ENCODE results near the gene MCEMP1.

The MCEMP1 gene

GRCh38 chr19:7636691-7637373 is 40.1 kb upstream of the MCEMP1 start, which contains the start of gene STXBP2:
TSS of gene STXBP2 (plus strand) at chr19:7637110. CDS start at chr19:7637150, 40 bp downstream.
- Histone ChIP-seq H2AFZ (ENCODE audit: low read depth, low read length, severe bottlenecking) (peak within 1 kb of the TSS; percentile 71), H3K27ac (ENCODE audit: low read depth, low read length) (peak within 1 kb of the TSS; percentile 37)

DNA sequence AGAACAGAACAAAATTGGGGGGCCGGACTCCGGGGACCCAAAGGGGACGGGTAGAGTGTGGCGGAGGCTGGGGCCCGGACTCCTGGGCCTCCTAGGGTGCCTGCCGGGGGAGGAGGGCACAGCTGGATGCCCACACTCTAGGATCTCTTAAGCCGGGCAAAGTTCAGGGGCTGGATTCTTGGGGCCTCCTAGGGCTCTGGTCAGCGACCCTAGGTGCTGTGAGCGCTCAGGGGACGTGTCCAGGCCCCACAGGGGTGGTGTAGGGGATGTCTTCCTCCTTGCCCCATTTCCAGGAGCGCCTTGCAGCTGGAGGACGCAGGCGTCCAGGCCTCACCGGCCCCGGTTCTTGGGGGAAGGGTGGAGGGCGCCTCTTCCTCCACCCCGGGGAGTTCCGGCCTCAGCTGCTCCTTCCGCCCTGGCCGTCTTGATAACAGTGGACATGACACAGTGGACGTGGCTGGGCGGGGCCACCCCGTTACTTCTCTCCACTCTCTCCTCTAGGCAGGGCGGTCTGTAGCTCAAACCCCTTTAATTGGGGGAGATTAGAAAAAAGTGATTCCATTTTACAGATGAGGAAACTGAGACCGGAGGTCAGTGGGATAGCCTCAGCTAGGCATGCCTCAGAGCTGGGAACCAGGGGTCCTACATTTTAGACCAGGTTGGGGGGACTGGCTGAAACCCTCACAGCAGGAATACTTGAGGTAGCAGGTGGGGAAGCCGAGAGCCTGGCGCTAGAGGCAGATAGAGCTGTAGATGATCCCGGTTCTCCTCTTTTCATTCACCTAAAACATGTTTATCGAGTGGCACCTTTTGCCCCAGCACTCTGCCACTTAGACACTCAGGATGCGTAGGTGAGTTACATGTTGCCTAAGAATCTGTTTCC is 39.3 kb upstream of the MCEMP1 start:
- H2AFZ ChIP-seq (ENCODE audit: low read depth, low read length, severe bottlenecking), result peak overlapping the region; percentile 71
- H3K4me2 ChIP-seq (ENCODE audit: low read depth, low read length, poor library complexity, severe bottlenecking), result peak overlapping the region; percentile 80
- no peaks in the 10 kb centered on the region for H4K20me1 ChIP-seq (ENCODE audit: low read depth, low read length)
- no peaks in the 10 kb centered on the region for H3F3A ChIP-seq (ENCODE audit: insufficient read depth)
- no peaks in the 10 kb centered on the region for H3K27me3 ChIP-seq (ENCODE audit: low read length)
- H3K9ac ChIP-seq (ENCODE audit: low read length), result peak overlapping the region; percentile 89
- H3K27ac ChIP-seq (ENCODE audit: low read depth, low read length), result peak overlapping the region; percentile 37
- H3K4me3 ChIP-seq (ENCODE audit: insufficient read depth, low read length, poor library complexity, severe bottlenecking), result peak overlapping the region; percentile 91
- H3K9me2 ChIP-seq (replicated peaks; ENCODE audit: insufficient read depth, low read length), result no peaks in the 10 kb centered on the region
- H3K36me3 ChIP-seq (ENCODE audit: low read length), result no peaks in the 10 kb centered on the region
- TF ChIP-seq, protein P1, sequence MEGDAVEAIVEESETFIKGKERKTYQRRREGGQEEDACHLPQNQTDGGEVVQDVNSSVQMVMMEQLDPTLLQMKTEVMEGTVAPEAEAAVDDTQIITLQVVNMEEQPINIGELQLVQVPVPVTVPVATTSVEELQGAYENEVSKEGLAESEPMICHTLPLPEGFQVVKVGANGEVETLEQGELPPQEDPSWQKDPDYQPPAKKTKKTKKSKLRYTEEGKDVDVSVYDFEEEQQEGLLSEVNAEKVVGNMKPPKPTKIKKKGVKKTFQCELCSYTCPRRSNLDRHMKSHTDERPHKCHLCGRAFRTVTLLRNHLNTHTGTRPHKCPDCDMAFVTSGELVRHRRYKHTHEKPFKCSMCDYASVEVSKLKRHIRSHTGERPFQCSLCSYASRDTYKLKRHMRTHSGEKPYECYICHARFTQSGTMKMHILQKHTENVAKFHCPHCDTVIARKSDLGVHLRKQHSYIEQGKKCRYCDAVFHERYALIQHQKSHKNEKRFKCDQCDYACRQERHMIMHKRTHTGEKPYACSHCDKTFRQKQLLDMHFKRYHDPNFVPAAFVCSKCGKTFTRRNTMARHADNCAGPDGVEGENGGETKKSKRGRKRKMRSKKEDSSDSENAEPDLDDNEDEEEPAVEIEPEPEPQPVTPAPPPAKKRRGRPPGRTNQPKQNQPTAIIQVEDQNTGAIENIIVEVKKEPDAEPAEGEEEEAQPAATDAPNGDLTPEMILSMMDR (IDR thresholded peaks at IDR 0.05; ENCODE audit: insufficient read depth, low read length, poor library complexity, severe bottlenecking), result no peak
- no peak for TF ChIP-seq EZH2phosphoT487 (conservative IDR thresholded peaks at IDR 0.05; ENCODE audit: low read length)
- H3K79me2 ChIP-seq (ENCODE audit: insufficient read depth, low read length), result 0 out of 2 replicates have a peak, but pooled peaks cover 7% of the 10 kb centered on the region
- no peaks in the 10 kb centered on the region for H3K9me3 ChIP-seq (ENCODE audit: insufficient read depth, low read length)

More at GRCh38 chr19:7636691-7637373, 40.1 kb upstream of the MCEMP1 start, which contains the start of gene STXBP2:
- Histone ChIP-seq H3K36me3 (ENCODE audit: low read length) (no peaks in the 10 kb centered on the region), H3F3A (ENCODE audit: insufficient read depth) (no peaks in the 10 kb centered on the region), H3K27me3 (ENCODE audit: low read length) (no peaks in the 10 kb centered on the region), H3K79me2 (ENCODE audit: insufficient read depth, low read length) (0 out of 2 replicates have a peak, but pooled peaks cover 7% of the 10 kb centered on the region), H3K4me2 (ENCODE audit: low read depth, low read length, poor library complexity, severe bottlenecking) (peak within 1 kb of the TSS; percentile 80), H3K4me3 (ENCODE audit: insufficient read depth, low read length, poor library complexity, severe bottlenecking) (peak within 1 kb of the TSS; percentile 91), H3K9me2 (replicated peaks; ENCODE audit: insufficient read depth, low read length) (no peaks in the 10 kb centered on the region), H3K9ac (ENCODE audit: low read length) (peak within 1 kb of the TSS; percentile 89), H3K9me3 (ENCODE audit: insufficient read depth, low read length) (no peaks in the 10 kb centered on the region), H4K20me1 (ENCODE audit: low read depth, low read length) (no peaks in the 10 kb centered on the region)
- TF ChIP-seq, protein P1 (IDR thresholded peaks at IDR 0.05; ENCODE audit: insufficient read depth, low read length, poor library complexity, severe bottlenecking), result no peak
- TF ChIP-seq EZH2phosphoT487 (conservative IDR thresholded peaks at IDR 0.05; ENCODE audit: low read length), result no peak

DNA sequence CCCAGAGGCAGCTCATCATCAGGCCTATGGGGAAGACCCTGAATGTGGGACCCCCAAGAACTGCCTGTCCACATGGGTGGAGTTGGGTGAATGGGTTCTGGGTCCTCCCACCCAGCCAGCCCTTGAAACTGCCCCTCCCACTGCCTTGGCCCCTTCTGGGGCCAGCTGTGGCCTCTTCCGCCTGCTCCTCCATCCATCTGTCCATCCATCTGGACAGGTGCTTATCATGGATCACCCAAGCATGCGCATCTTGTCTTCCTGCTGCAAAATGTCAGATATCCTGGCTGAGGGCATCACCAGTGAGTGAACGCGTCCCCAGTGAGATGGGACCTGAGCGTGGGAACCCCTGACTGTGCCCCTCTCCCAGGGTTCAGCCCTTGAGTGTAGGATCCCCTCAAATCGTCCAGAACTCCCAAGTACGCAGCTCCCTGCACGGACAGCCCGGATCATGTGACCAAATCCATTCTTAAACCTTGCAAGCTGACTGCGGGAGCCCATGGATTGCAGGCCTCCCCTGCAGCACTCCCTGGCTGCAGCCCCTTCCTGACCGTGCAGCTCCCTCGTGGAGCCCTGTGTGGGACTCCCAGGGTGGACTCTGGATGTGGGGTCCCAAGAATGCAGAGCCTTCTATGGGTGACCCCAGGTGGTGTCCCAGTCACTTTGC is 38.0 kb upstream of the MCEMP1 start:
- Histone ChIP-seq H3K9me3 (ENCODE audit: insufficient read depth, low read length) (no peaks in the 10 kb centered on the region), H3K36me3 (ENCODE audit: low read length) (no peaks in the 10 kb centered on the region), H3K27ac (ENCODE audit: low read depth, low read length) (no peak overlapping the region), H4K20me1 (ENCODE audit: low read depth, low read length) (no peaks in the 10 kb centered on the region), H3K4me3 (ENCODE audit: insufficient read depth, low read length, poor library complexity, severe bottlenecking) (no peak overlapping the region), H2AFZ (ENCODE audit: low read depth, low read length, severe bottlenecking) (no peak overlapping the region), H3K79me2 (ENCODE audit: insufficient read depth, low read length) (0 out of 2 replicates have a peak, but pooled peaks cover 7% of the 10 kb centered on the region), H3K4me2 (ENCODE audit: low read depth, low read length, poor library complexity, severe bottlenecking) (no peak overlapping the region), H3K27me3 (ENCODE audit: low read length) (no peaks in the 10 kb centered on the region), H3K9ac (ENCODE audit: low read length) (no peak overlapping the region), H3K9me2 (replicated peaks; ENCODE audit: insufficient read depth, low read length) (no peaks in the 10 kb centered on the region), H3F3A (ENCODE audit: insufficient read depth) (no peaks in the 10 kb centered on the region)
- no peak for TF ChIP-seq EZH2phosphoT487 (conservative IDR thresholded peaks at IDR 0.05; ENCODE audit: low read length)
- TF ChIP-seq, protein P1 (IDR thresholded peaks at IDR 0.05; ENCODE audit: insufficient read depth, low read length, poor library complexity, severe bottlenecking), result no peak

Measured in SU-DHL-6 (cell line).